A673 (cell line): ENCODE data around the gene LTF. TPM values are rescaled to one million over a fixed set of nuclear protein-coding genes. Genes with fewer than 3 reads are reported as not detected.

Experiments used
- BruUV-seq: library from RNA; stranded (reverse); fragments of 400-500 nt; replicated peaks from 2 replicates; lab custom pipeline; 2021; lab: Mats Ljungman, UMichigan
- CTCF ChIA-PET: fragments of 300-600 bp; sonication (Branson Sonifier 250); formaldehyde crosslinking; loops from one replicate; lab custom pipeline; 2022; ENCODE audit warnings: antibody characterized with exemption; lab: Charles Lee
- POLR2A ChIA-PET: fragments of 300-600 bp; sonication (Branson Sonifier 250); formaldehyde crosslinking; loops from one replicate; lab custom pipeline; 2022; ENCODE audit warnings: antibody characterized with exemption; ENCODE audit not compliant: low non-redundant PET; lab: Charles Lee
- DNase-seq: peaks from one replicate; pipeline ENCODE4 v3.0.0-alpha.2; 2015; ENCODE audit warnings: low spot score
- H3K27ac ChIP-seq: fragments of 200-600 bp; sonication (generic); 2 replicates; pipeline ENCODE4 v1.5.1; 2016; ENCODE audit warnings: mixed run types, low read depth, mild to moderate bottlenecking, mixed read lengths, antibody characterized with exemption, low read length; ENCODE audit not compliant: poor library complexity, severe bottlenecking
- H3K27me3 ChIP-seq: fragments of 200-600 bp; sonication (generic); replicated peaks from 2 replicates; pipeline ENCODE4 v1.6.1; 2017; ENCODE audit warnings: mixed run types, low read depth, mild to moderate bottlenecking, mixed read lengths, antibody characterized with exemption, low read length; ENCODE audit not compliant: insufficient read depth, poor library complexity
- H3K36me3 ChIP-seq: fragments of 200-600 bp; sonication (generic); 2 replicates; pipeline ENCODE4 v1.6.1; 2016; ENCODE audit warnings: mixed run types, mild to moderate bottlenecking, mixed read lengths, antibody characterized with exemption, low read length; ENCODE audit not compliant: insufficient read depth, poor library complexity, severe bottlenecking
- H3K4me1 ChIP-seq: fragments of 200-600 bp; sonication (generic); 2 replicates; pipeline ENCODE4 v1.6.1; 2017; ENCODE audit warnings: mixed run types, mild to moderate bottlenecking, mixed read lengths, antibody characterized with exemption, low read length; ENCODE audit not compliant: insufficient read depth, poor library complexity, severe bottlenecking
- H3K4me3 ChIP-seq: fragments of 200-600 bp; sonication (generic); 2 replicates; pipeline ENCODE4 v1.5.1; 2016; ENCODE audit warnings: low read depth, mixed run types, mild to moderate bottlenecking, mixed read lengths, low read length; ENCODE audit not compliant: poor library complexity, severe bottlenecking
- H3K9me3 ChIP-seq: fragments of 200-600 bp; sonication (generic); 2 replicates; pipeline ENCODE4 v1.6.1; 2016; ENCODE audit warnings: mixed run types, low read depth, mild to moderate bottlenecking, mixed read lengths, antibody characterized with exemption, low read length; ENCODE audit not compliant: poor library complexity, severe bottlenecking
- CTCF ChIP-seq: fragments of 300-800, 200-600 bp; sonication (generic); conservative IDR thresholded peaks from 2 replicates; pipeline ENCODE4 v1.5.1; 2017; ENCODE audit warnings: low read depth, mild to moderate bottlenecking, antibody characterized with exemption, low read length, moderate library complexity, mixed read lengths
- EZH2 ChIP-seq: fragments of 200-600 bp; sonication (generic); IDR thresholded peaks from 2 replicates; pipeline ENCODE4 v1.6.1; 2017; ENCODE audit warnings: borderline replicate concordance, low read depth, mild to moderate bottlenecking, mixed read lengths, antibody characterized with exemption, low read length; ENCODE audit not compliant: poor library complexity, severe bottlenecking
- intact Hi-C: fragments of 100-400 bp; cut with micrococcal nuclease; formaldehyde crosslinking; loops from one replicate; pipeline ENCODE4 v1.10.0; 2022; ENCODE audit not compliant: unreplicated experiment
- total RNA-seq: library from RNA; stranded (reverse); gene quantifications from 2 replicates; pipeline ENCODE4 v1.2.3, GENCODE V29; 2021

The LTF gene
- total RNA-seq, 1 experiment from 2014 or later: not detected

DNA sequence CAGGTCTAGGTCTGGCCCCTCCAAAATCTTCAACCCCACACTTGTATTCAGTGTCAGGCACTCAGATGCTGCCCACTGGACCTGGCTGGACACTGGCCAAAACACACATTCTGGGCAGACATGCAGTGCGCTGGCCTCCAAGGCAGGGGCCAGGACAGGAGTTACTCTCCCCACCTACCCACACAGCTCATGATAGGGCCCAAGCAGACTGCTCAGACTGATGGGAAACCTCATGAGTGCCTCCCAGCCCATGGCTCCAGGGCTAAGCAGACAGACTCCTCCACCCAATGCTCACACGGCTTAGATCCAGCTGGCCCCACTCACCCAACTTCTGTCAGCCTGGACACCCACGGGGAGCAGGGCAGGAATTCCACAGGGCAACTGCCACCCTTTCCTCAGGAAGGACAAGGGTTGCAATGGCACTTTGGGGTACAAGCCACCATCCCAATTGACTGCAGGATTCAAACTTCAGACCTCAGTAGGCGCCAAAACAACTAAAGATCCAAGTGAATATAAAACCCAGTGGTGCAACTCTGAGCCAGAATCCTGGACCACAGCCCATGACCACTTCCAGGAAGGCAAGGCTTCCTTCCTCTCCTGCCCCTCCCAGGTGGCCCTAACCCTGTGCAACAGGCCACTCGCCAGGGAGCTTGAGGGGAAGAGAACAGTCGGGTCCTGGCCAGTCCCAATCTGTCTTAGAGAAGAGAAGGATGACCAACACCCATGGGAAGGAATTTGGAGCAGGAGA, 1.4 kb downstream of the LTF start:
- TF ChIP-seq EZH2: no peak
- no peak for TF ChIP-seq CTCF
- H3K4me1 ChIP-seq: no peaks in the 10 kb centered on the region
- H3K36me3 ChIP-seq: no peaks in the 10 kb centered on the region
- POLR2A ChIA-PET: no interaction called here
- no peaks in the 10 kb centered on the region for H3K9me3 ChIP-seq
- CTCF ChIA-PET: no interaction called here
- H3K27ac ChIP-seq: no peak overlapping the region
- intact Hi-C loops: no loop called here
- H3K4me3 ChIP-seq: no peak overlapping the region
- BruUV-seq: no TSS peak
- H3K27me3 ChIP-seq: no peaks in the 10 kb centered on the region
- DNase-seq: no peak

DNA sequence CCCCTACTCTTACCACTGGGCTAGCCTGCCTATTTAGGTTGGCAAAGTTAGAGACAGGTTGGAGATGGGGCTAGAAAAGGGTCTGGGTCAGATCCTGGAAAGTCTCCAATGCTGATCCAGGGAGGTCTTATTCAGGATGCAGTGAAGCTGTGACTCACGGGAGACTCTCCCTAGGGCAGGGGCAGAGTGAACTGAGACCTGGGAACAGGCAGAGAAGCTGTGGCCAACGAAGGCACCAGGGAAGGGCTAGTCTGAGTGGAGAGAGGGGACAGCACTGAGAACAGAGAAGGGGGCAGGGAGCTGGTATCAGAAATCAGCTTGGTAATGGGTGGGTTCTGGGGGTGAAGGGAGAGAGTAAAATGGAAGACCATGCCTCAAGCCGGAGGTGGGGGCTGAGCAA, 2.2 kb downstream of the LTF start:
- Histone ChIP-seq H3K9me3 (no peaks in the 10 kb centered on the region), H3K36me3 (no peaks in the 10 kb centered on the region), H3K4me1 (no peaks in the 10 kb centered on the region), H3K27me3 (no peaks in the 10 kb centered on the region), H3K4me3 (no peak overlapping the region), H3K27ac (no peak overlapping the region)
- no TSS peak for BruUV-seq
- intact Hi-C loops: no loop called here
- CTCF ChIA-PET: no interaction called here
- no peak for TF ChIP-seq EZH2
- no peak for TF ChIP-seq CTCF
- DNase-seq: no peak
- POLR2A ChIA-PET: no interaction called here

GRCh38 chr3:46462111-46462510, 2.6 kb downstream of the LTF start:
- Histone ChIP-seq H3K4me1 (no peaks in the 10 kb centered on the region), H3K4me3 (no peak overlapping the region), H3K27ac (no peak overlapping the region), H3K9me3 (no peaks in the 10 kb centered on the region), H3K36me3 (no peaks in the 10 kb centered on the region), H3K27me3 (no peaks in the 10 kb centered on the region)
- TF ChIP-seq CTCF (no peak), EZH2 (no peak)
- ChIA-PET CTCF (no interaction called here), POLR2A (no interaction called here)
- DNase-seq: no peak
- intact Hi-C loops: no loop called here
- no TSS peak for BruUV-seq
